Transverse colon (tissue), 3 donors: ENCODE measurements around the gene LRP8.

Experiments
- CTCF ChIP-seq, 5 experiments: fragments of 200-600 bp in 3 of 5; fragments of 450-650 bp in 2 of 5; sonication (generic) in 3 of 5; IDR thresholded peaks; 1 replicate in 2 of 5; 2 replicates in 3 of 5; pipeline ENCODE4 v1.5.1; 2016 to 2017; ENCODE audit warnings: antibody characterized with exemption in 5 of 5, inconsistent platforms in 3 of 5, mild to moderate bottlenecking in 2 of 5, moderate library complexity in 1 of 5
- EP300 ChIP-seq: sonication (generic); formaldehyde crosslinking; IDR thresholded peaks from one replicate; pipeline ENCODE4 v1.6.1; 2017; ENCODE audit warnings: antibody characterized with exemption, low read depth
- POLR2A ChIP-seq: fragments of 450-650 bp; IDR thresholded peaks from one replicate; pipeline ENCODE4 v1.6.1; 2016; ENCODE audit warnings: antibody characterized with exemption, mild to moderate bottlenecking, moderate library complexity

DNA sequence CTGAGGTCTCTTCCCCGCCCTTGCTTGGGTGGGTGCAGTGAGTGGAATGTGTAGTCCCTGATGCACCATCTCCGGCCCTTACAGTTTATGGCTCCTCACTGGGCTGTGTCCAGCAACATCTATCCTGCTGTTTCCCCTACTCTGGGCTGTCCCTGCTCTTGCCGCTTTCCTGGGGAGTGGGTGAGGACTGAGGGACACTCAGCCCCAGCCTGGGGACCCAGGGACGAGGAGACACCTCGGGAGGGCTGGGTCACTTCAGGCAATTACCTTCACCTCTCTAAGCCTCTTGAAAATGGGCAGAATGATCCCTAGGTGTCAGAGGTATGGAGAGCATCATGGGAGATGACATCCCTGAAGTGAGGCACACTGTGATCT, 13.6 kb upstream of the LRP8 start:
- TF ChIP-seq CTCF (IDR thresholded peaks at IDR 0.05) (no peak), POLR2A (no peak), EP300 (no peak)
